Activated CD4-positive, alpha-beta T cell treated with anti-CD3 and anti-CD28 coated beads, Interleukin-10, Interleukin-2, amounts not matched to agents 100 ng/mL and 50 ng/mL, durations not matched to agents 16 hours and 8 hours (primary cell): ENCODE data around the gene MCCD1.

ENCODE experiments used
- DNase-seq: peaks from one replicate; pipeline ENCODE4 v3.0.0-alpha.2; 2020

Gene MCCD1

GRCh38 chr6:31513456-31514165 is 15.2 kb upstream of the MCCD1 start:
- DNase-seq: no peak

GRCh38 chr6:31521835-31522234 is 6.9 kb upstream of the MCCD1 start:
- no peak for DNase-seq

DNA sequence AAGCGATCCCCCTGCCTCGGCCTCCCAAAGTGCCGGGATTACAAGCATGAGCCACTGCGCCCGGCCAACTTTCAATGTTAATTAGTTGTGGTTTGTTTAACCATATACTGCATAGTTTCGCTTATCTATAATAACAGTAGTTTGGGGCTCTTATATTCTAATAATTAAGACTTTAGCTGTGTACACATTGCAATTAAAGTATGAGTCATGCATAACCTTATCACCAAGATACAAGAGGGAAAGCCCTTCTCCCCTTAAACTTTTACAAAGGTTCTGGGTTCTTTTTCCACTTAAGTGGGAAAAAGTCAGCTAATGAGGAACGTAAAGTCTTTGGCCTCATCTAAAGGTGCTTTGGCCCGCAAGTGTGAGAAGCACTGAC is 3.2 kb upstream of the MCCD1 start:
- no peak for DNase-seq

GRCh38 chr6:31525932-31526591 is 2.7 kb upstream of the MCCD1 start:
- no peak for DNase-seq

- DNase-seq: no peak
Observed at GRCh38 chr6:31528307-31528777, 420 bp upstream of the MCCD1 start.

- no peak for DNase-seq
Observed at GRCh38 chr6:31529329-31530150, 778 bp downstream of the MCCD1 start.

DNA sequence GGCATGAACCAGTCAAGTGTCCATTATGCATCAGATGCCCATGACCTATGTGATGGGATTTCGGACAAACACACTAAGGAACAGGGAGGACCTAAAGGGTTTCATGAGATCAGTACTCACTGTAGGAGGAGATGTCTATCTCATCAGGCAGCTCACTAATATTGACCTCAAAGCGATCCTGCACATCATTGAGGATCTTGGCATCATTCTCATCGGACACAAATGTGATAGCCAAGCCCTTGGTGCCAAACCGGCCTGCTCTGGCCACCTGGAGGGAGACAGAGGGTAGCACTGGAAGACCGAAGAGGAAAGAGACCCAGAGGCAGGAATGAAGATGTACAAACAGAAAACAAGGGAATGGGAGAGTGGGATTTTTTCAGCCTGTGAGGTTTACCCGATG is 1.9 kb downstream of the MCCD1 start:
- no peak for DNase-seq

DNA sequence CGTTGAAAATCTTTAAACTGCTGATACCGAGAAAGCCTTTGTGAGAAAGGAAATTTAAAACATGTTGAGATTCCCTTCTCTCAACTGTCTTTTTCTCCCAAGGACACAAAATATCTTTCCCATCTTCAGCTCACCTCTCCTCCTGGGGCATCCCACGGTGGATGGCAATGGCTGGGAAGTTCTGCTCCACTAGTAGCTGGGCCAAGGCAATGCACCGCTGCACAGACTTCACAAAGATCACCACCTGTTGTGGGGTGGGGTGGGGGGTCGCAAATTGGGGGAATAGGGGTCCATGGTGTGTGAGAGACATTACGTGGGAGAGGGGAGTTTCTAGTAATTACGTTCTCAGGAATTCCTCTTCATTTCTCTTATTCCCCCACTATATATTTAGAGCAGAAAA is 2.4 kb downstream of the MCCD1 start:
- no peak for DNase-seq

GRCh38 chr6:31531771-31532643 is 3.2 kb downstream of the MCCD1 start:
- no peak for DNase-seq

DNA sequence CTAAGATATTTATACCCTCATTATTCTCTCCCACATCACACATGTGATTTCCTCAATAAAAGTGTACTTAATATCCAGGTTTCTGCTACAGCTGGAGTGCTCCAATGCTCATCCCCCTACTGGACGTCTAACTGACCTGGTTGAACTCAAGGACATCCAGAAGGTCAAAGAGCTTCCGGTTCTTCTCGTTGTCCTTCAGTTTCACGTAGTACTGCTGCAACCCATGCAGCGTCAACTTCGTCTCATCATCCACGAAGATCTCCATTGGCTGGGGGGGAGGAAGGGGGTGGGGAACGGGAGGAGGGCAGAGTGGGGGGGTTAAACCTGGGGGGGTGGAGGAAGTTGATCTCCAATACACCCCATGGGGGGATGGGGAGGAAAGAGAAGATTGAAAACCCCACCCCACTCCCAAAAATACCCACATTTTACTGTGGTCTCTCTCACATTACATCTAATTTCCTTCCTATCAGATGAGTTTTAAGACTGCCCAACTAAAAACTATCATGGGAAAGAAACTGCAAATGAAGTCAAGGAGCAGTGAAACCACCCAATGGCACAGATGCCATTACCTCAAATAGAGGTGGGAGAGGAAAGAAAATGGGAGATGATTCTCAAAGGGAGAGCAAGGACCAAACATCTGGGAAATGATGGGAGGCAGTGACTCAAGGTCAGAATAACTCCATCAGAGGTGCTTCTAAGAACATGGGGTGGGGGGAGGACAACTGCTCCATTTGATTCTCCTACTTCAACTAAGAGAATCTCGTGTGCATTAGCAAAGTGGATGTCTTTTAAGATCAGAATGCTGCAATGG is 4.1 kb downstream of the MCCD1 start:
- no peak for DNase-seq

GRCh38 chr6:31533455-31533841 is 4.7 kb downstream of the MCCD1 start:
- peak; percentile 38 for DNase-seq

DNA sequence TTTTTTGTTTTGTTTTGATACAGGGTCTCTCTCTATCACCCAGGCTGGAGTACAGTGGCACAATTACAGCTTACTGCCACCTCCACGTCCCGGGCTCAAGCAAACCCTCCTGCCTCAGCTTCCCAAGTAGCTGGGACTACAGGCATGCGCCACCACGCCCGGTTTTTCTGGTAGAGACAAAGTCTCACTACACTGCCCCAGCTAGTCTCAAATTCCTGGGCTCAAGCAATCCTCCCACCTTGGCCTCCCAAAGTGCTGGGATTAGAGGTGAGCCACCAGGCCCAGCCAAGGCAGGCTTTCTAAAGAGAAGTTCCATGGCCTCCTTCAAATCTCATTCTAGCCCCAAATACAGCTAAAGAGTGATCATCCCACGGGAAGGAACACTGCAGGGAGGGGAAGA is 5.2 kb downstream of the MCCD1 start:
- DNase-seq: no peak

DNA sequence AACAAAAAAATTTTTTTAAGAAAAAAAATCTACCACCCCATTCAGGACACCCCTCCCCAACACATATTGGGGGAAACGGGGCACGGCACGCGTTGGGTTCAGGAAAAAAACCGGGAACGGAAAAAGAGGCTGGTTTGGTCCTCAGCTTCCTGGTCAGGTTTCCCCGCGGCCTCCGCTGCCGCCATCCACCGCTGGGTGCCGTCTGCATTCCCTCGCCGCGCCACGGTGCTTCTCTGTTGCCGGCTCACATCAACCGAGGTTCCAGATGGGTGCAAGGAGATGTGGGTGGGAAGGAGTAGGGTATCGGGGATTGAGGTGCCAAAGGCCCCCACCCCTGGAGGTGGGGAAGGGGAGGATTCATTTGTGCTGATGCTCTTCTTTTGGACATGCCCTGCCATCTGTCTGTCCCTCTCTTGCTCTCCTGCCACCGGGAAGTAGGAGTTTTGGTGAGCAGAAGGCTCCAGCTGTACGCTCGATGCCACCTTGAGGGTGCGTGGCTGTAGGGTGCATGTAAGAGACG is 5.8 kb downstream of the MCCD1 start:
- no peak for DNase-seq

- DNase-seq: no peak
Observed at GRCh38 chr6:31535538-31536324, 7.0 kb downstream of the MCCD1 start.

GRCh38 chr6:31538805-31539400 is 10.1 kb downstream of the MCCD1 start:
- DNase-seq: no peak

DNA sequence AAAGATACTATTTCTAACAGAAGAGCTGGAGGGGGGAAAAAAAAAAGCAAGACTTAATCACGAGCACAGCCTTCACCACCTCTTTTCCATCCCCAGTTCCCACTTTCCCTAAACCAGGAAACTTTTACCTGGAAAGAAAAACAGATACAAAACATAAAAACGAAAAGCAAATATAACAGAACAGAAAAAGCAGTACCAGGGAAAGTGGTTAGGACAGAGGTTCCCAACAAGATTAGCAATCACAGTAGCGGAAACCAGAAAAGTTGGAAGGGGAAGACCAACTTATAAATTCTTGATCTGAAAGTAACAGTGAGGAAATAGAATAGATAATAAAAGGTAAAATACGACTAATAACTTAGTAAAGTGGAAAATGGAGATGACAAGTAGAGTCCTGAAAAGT is 11.9 kb downstream of the MCCD1 start:
- DNase-seq: no peak

GRCh38 chr6:31541059-31541657 is 12.4 kb downstream of the MCCD1 start:
- peak; percentile 76 for DNase-seq

GRCh38 chr6:31541658-31542521 is 13.1 kb downstream of the MCCD1 start, which contains the start of gene DDX39B:
TSS of gene DDX39B (minus strand) at chr6:31542003. CDS start at chr6:31540532, 1,471 bp downstream.
- peak; percentile 98 for DNase-seq

GRCh38 chr6:31543639-31544038 is 14.9 kb downstream of the MCCD1 start:
- DNase-seq: no peak
